ENCODE data around the gene CCND1. TPM values are rescaled to one million over a fixed set of nuclear protein-coding genes. Genes with fewer than 3 reads are reported as not detected.

CCND1 gene
- 617 and 803 TPM in 2 replicates for total RNA-seq (2014; rRNA removed; shearing (Covaris generic))
- polyA plus RNA-seq (2015; cell fraction: cytosol; rRNA removed), result 296 and 343 TPM in 2 replicates
- 337 and 347 TPM in 2 replicates for polyA plus RNA-seq (2015; cell fraction: nucleus; rRNA removed)

- peak; percentile 88 for DNase-seq (ENCODE audit: low read depth)
Observed at GRCh38 chr11:69640995-69641581, at the start of gene CCND1. CCND1 (plus strand) TSS chr11:69641156; CDS start chr11:69641314, 158 bp downstream.

GRCh38 chr11:69592986-69593650 lies 47.8 kb upstream of the CCND1 start:
- DNase-seq (ENCODE audit: low read depth), result no peak

GRCh38 chr11:69593851-69594250 lies 47.1 kb upstream of the CCND1 start:
- DNase-seq (ENCODE audit: low read depth), result no peak

- no peak for DNase-seq (ENCODE audit: low read depth)
Observed at GRCh38 chr11:69594481-69594880, 46.5 kb upstream of the CCND1 start.

- DNase-seq (ENCODE audit: low read depth), result no peak
Observed at GRCh38 chr11:69595805-69596665, 44.9 kb upstream of the CCND1 start.

- DNase-seq (ENCODE audit: low read depth), result peak; percentile 33
Observed at GRCh38 chr11:69598147-69598546, 42.8 kb upstream of the CCND1 start.

GRCh38 chr11:69599502-69599901 lies 41.5 kb upstream of the CCND1 start:
- no peak for DNase-seq (ENCODE audit: low read depth)

GRCh38 chr11:69600001-69600400 lies 41.0 kb upstream of the CCND1 start:
- no peak for DNase-seq (ENCODE audit: low read depth)

- no peak for DNase-seq (ENCODE audit: low read depth)
Observed at GRCh38 chr11:69601011-69601975, 39.7 kb upstream of the CCND1 start.

- DNase-seq (ENCODE audit: low read depth), result no peak
Observed at GRCh38 chr11:69603111-69603836, 37.7 kb upstream of the CCND1 start.

- no peak for DNase-seq (ENCODE audit: low read depth)
Observed at GRCh38 chr11:69604055-69604454, 36.9 kb upstream of the CCND1 start.

GRCh38 chr11:69605737-69606526 lies 35.0 kb upstream of the CCND1 start:
- no peak for DNase-seq (ENCODE audit: low read depth)

GRCh38 chr11:69609351-69609750 lies 31.6 kb upstream of the CCND1 start:
- DNase-seq (ENCODE audit: low read depth), result peak; percentile 78

GRCh38 chr11:69611548-69612526 lies 29.1 kb upstream of the CCND1 start:
- DNase-seq (ENCODE audit: low read depth), result no peak

GRCh38 chr11:69613594-69613993 lies 27.4 kb upstream of the CCND1 start:
- DNase-seq (ENCODE audit: low read depth), result no peak

GRCh38 chr11:69614085-69614484 lies 26.9 kb upstream of the CCND1 start:
- no peak for DNase-seq (ENCODE audit: low read depth)

- DNase-seq (ENCODE audit: low read depth), result no peak
Observed at GRCh38 chr11:69615545-69616278, 25.2 kb upstream of the CCND1 start.

Data from HT1080 (cell line).